ENCODE measurements around the gene RPS16. TPM values are rescaled to one million over a fixed set of nuclear protein-coding genes. Genes with fewer than 3 reads are reported as not detected.

Gene RPS16
- total RNA-seq, 4 donors from 2014 or later: 718 to 1,665 (median 1,335) TPM

- TF ChIP-seq POLR2A (IDR thresholded peaks at IDR 0.05) (no peak), CTCF (IDR thresholded peaks at IDR 0.05) (no peak), EP300 (IDR thresholded peaks at IDR 0.05; ENCODE audit: low read depth) (no peak), POLR2AphosphoS5 (IDR thresholded peaks at IDR 0.05) (no peak)
- in situ Hi-C loops (cut with MboI; ENCODE audit: low pct_ligation_motif_present in 1 of 4, low pct_unique_long_range_greater_than_20kb in 1 of 4, low sequenced_read_pairs in 3 of 4) (no loop called here), intact Hi-C loops (cut with DNase I; ENCODE audit: low total_unique reads) (no loop called here)
- no peak overlapping the region for H3K27ac ChIP-seq
- H3K27me3 ChIP-seq: no peaks in the 10 kb centered on the region
- no peaks in the 10 kb centered on the region for H3K4me1 ChIP-seq
- WGBS, 2 donors (ENCODE audit: low coverage in 1 of 2): 75 to 95% methylated on average over 1 to 5 of the region's 5 CpGs
- no peaks in the 10 kb centered on the region for H3K36me3 ChIP-seq
- no peaks in the 10 kb centered on the region for H3K9me3 ChIP-seq
- no peak overlapping the region for H3K4me3 ChIP-seq
- DNase-seq: no peak
Observed at GRCh38 chr19:39422020-39422419, 13.7 kb downstream of the RPS16 start.

GRCh38 chr19:39420769-39421168 is 15.0 kb downstream of the RPS16 start:
- H3K27ac ChIP-seq: no peak overlapping the region
- H3K27me3 ChIP-seq: no peaks in the 10 kb centered on the region
- no peak for TF ChIP-seq POLR2AphosphoS5 (IDR thresholded peaks at IDR 0.05)
- TF ChIP-seq CTCF (IDR thresholded peaks at IDR 0.05): no peak
- no peak for TF ChIP-seq EP300 (IDR thresholded peaks at IDR 0.05; ENCODE audit: low read depth)
- TF ChIP-seq POLR2A (IDR thresholded peaks at IDR 0.05): no peak
- DNase-seq: no peak
- H3K9me3 ChIP-seq: no peaks in the 10 kb centered on the region
- H3K4me1 ChIP-seq: peaks cover 0 to 4% (median 2%) of the 10 kb centered on the region in 4 donors
- in situ Hi-C loops (cut with MboI; ENCODE audit: low pct_ligation_motif_present in 1 of 4, low pct_unique_long_range_greater_than_20kb in 1 of 4, low sequenced_read_pairs in 3 of 4) (no loop called here), intact Hi-C loops (cut with DNase I; ENCODE audit: low total_unique reads) (no loop called here)
- H3K4me3 ChIP-seq: no peak overlapping the region
- 91% methylated on average over 8 to 15 of the region's 15 CpGs for WGBS, 2 donors (ENCODE audit: low coverage in 1 of 2)
- H3K36me3 ChIP-seq: no peaks in the 10 kb centered on the region

GRCh38 chr19:39419003-39419402 is 16.7 kb downstream of the RPS16 start:
- in situ Hi-C loops (cut with MboI; ENCODE audit: low pct_ligation_motif_present in 1 of 4, low pct_unique_long_range_greater_than_20kb in 1 of 4, low sequenced_read_pairs in 3 of 4) (no loop called here), intact Hi-C loops (cut with DNase I; ENCODE audit: low total_unique reads) (no loop called here)
- Histone ChIP-seq H3K9me3 (no peaks in the 10 kb centered on the region), H3K4me1 (peaks cover 0 to 21% (median 11%) of the 10 kb centered on the region in 4 donors), H3K4me3 (no peak overlapping the region), H3K36me3 (no peaks in the 10 kb centered on the region), H3K27ac (no peak overlapping the region), H3K27me3 (peaks cover 4% of the 10 kb centered on the region)
- no peak for DNase-seq
- WGBS, 2 donors (ENCODE audit: low coverage in 1 of 2): 70 to 89% methylated on average over 2 to 9 of the region's 9 CpGs
- TF ChIP-seq EP300 (IDR thresholded peaks at IDR 0.05; ENCODE audit: low read depth) (no peak), POLR2AphosphoS5 (IDR thresholded peaks at IDR 0.05) (no peak)

- Histone ChIP-seq H3K4me3 (no peak overlapping the region), H3K27ac (no peak overlapping the region), H3K4me1 (peaks cover 0 to 34% (median 23%) of the 10 kb centered on the region in 4 donors), H3K36me3 (no peaks in the 10 kb centered on the region), H3K27me3 (peaks cover 17% of the 10 kb centered on the region), H3K9me3 (no peaks in the 10 kb centered on the region)
- in situ Hi-C loops (cut with MboI; ENCODE audit: low pct_ligation_motif_present in 1 of 4, low pct_unique_long_range_greater_than_20kb in 1 of 4, low sequenced_read_pairs in 3 of 4) (no loop called here), intact Hi-C loops (cut with DNase I; ENCODE audit: low total_unique reads) (no loop called here)
- 89 to 90% methylated on average over 2 to 20 of the region's 30 CpGs for WGBS, 2 donors (ENCODE audit: low coverage in 1 of 2)
- DNase-seq: no peak
- TF ChIP-seq CTCF (IDR thresholded peaks at IDR 0.05) (no peak), POLR2A (IDR thresholded peaks at IDR 0.05) (no peak), POLR2AphosphoS5 (IDR thresholded peaks at IDR 0.05) (no peak), EP300 (IDR thresholded peaks at IDR 0.05; ENCODE audit: low read depth) (no peak)
Observed at GRCh38 chr19:39417463-39418181, 18.1 kb downstream of the RPS16 start.
